Erythroblast (primary cell): ENCODE results near the gene C16orf74.
A peak's percentile ranks its signal among the peaks of the same experiment; 100 is the strongest.

Experiments
- DNase-seq, 2 experiments: peaks; one replicate each; lab custom pipeline; 2025; lab: John Stamatoyannopoulos, UW
- GATA1 ChIP-seq: IDR thresholded peaks from 2 replicates; pipeline ENCODE4 v1.6.1; 2011; ENCODE audit warnings: low read depth, mild to moderate bottlenecking, control low read depth, low read length, moderate library complexity
- POLR2A ChIP-seq: IDR thresholded peaks from 2 replicates; pipeline ENCODE4 v1.6.1; 2011; ENCODE audit warnings: mild to moderate bottlenecking, low read length

C16orf74 gene

DNA sequence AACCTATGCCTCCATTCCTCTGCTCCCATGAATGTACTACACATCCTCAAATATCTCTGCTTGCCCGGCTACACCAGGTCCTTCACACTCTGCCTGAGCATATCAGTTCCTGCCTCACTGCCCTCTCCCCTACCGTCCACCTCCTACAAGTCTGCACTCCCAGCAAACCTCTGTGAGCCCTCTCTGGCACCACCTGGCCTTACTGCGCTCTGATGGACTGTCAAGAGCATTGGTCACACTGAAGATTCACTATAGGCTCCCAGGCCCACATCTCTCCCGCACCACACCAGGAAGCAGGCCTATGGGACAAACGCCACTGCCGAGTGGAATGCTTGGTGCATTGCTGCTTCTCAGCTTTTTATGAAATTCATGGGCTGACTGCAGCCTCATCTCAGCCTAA lies 71.0 kb downstream of the C16orf74 start:
- no peak for DNase-seq
- TF ChIP-seq GATA1 (no peak), POLR2A (no peak)

DNA sequence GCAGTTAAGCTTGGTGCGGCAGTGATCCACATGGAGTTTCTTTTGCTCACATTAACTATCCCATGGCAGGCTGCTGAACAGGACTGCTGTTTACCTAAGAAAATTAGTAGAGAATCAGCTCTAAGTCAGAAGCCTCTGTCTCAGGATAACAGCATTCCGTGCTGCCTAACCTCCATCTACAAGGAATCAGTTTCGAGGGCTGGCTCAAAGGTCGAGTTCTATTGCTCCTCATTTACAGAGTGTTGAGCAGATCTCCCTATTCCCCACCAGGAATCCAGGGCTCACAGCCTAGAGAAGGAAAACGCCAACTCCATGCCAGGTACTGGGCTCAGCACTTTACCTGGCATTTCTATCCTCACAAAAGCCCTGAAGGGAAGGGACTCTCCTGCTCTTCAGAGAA lies 72.1 kb downstream of the C16orf74 start:
- TF ChIP-seq POLR2A (no peak), GATA1 (no peak)

DNA sequence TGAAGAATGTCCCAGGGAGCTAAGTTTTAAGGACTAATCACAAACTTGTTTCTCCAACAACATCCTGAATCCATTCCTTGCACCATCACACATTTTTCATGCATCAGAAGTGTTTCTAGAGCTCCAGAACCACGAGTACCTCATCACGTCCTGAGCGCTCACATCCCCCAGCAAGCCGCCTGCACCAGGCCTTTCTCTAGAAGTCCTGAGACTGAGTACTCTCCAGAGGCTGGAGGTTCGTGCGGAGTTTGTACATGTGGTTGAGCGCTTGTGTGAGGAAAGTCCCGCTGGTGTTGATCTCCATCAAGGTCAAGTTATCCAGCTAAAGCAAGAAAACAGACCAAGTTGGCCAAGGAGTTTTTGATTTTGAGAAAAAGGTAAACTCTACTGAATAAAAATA lies 72.9 kb downstream of the C16orf74 start:
- TF ChIP-seq GATA1 (no peak), POLR2A (no peak)
- no peak for DNase-seq

More for the DNA sequence above, 72.1 kb downstream of the C16orf74 start:
- DNase-seq = no peak

DNA sequence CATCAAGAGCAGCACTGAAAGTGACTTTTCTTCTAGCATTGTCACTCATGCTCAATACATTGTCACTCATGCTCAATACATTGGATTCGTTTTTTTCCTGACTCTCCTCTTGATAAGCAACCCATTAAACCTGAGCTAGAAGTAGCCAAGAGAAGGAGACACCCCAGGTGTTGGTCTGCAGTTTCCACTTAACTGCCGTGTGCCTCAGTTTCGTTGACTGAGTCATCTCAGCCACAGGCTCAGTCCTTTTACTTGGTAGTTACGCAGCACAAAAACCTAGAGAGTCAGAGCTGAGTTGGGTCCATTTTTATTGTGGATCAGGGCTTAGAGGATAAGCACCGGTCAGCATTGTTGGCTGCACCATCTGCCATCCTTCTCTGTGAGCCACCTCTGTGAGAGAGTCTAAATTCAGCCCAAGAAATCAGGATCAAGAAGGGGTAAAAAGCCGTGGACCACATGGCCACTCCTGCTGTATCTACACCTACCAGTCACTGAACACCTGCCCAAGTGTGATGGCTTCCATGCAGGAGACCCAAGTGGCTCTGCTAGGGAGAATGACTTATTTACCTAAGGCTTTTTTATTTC lies 73.4 kb downstream of the C16orf74 start:
- no peak for DNase-seq
- TF ChIP-seq POLR2A (no peak), GATA1 (no peak)

DNA sequence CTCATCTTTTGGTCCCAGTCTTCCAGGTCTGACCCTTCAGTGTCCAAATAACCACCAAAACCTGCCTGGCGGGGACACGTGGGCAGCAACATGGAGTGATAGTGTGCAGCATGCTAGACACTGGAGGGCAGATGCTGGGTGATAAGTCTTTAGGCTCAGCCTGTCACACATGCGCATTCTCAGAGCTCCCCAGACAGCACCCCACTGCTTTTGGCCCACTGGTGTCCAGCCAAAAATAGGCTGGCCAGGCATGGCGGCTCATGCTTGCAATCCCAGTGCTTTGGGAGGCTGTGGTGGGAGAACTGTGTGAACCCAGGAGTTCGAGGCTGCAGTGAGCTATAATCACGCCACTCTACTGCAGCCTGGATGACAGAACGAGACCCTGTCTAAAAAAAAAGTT lies 74.4 kb downstream of the C16orf74 start:
- TF ChIP-seq GATA1 (no peak), POLR2A (no peak)
- DNase-seq = peak; percentile 32 to 61

DNA sequence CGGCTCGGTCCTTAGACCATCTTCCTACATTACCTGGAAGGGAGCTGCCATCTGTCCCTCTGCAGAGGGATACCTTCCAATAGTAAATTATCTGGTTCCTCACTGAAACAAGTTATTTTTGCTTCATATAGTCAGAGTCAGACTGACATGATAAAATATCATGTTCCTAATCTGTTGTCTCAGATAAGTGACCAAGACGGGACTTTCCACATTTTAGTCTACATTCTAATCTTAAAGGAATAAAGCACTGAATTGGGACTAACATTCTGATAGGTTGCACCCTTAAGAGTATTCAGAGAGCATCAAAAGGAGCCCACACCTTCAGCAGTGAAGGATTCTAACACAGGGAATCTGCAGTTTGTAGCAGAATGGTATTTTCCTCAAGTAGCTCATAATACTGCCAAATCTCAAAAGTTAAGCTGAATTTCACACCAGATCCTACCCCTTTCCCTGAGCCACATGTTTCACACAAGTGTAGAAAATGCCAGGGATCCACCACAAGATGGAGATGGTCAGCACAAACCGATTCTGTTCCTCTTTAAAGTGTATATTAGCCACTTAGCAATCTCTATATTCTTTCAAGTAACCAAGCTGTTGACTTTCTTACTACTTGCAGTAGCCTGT lies 75.5 kb downstream of the C16orf74 start:
- TF ChIP-seq POLR2A (no peak), GATA1 (no peak)
- peak; percentile 50 to 61 for DNase-seq

DNA sequence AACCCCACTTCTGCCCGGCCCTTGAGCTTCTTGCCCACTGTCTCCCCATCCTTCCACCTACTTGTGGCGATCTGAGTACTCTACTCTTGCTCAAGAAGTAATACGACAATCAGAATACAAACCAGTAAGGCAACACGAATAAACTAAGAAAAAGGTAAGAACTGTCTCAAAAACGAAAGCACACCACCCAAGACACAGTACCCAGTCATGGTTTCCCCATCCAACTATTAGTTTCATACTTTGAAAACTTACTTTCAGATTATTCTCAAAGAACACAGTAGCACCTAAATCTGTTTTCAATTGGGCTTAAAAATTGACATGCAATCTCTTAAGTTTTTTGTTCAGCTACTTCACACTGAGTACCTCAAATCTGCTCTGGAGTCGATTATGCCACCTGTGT lies 76.1 kb downstream of the C16orf74 start:
- TF ChIP-seq POLR2A = no peak
- TF ChIP-seq GATA1 = no peak

DNA sequence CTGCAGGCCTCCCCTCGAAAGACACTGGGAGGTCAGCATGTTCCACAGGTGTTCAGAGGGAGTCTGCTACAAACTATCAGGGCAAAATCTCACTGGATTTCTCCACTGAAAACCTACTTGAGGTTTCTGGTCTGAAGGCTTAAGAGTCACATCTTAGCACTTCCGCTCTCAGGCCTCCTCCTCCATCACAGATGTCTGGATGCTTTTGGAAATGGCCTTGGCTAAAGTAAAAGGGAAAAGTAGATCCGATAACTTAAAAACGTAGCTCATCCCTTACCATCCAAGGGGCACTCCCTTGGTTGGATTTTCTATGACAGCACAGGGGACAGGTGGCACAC lies 76.5 kb downstream of the C16orf74 start:
- no peak for DNase-seq
- TF ChIP-seq GATA1 (no peak), POLR2A (no peak)

More for the DNA sequence above, 76.1 kb downstream of the C16orf74 start:
- DNase-seq = no peak

DNA sequence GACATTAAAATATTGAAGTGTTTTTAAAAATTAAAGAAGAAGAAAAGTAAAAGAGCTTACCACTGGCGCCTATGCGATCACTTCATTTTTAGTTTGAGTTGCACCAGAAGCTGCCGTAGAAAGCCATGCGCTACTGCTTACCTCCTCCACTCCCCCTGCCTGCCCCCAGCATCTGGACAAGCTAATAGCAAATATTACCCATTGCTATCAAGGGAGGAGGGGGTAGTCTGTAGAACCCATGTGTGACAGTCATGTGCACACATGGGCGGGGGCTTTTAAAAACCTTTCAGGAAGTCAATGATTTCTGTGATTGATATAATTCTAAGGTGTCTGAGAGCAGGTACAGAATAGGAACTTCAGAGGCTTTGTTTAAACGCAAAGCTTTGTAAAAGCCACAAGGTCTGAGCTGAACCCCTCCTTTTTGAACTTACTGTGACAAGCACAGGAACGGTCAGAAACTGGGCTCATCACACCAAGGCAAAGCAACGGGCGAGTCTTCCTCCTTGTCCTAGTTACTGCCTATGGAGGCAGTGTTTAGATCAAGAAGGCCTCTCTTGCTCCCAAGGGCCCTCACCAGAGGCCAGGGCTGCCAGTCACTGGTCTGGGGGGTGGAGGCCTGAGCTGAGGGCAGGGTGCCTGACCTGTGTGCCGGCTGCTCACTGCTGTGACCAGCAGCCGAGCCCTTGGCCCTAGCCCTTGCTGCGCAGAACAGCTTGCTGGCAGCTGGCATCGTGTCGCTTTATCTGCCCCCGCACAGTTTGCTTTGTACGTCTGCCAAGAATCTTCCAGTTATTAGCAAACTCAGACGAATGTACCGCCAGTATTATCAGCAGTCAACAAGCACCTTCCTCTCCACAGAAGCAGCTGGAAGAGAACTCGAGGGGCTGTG lies 77.1 kb downstream of the C16orf74 start:
- TF ChIP-seq POLR2A (no peak), GATA1 (peak; percentile 76)
- peak; percentile 92 to 96 for DNase-seq

DNA sequence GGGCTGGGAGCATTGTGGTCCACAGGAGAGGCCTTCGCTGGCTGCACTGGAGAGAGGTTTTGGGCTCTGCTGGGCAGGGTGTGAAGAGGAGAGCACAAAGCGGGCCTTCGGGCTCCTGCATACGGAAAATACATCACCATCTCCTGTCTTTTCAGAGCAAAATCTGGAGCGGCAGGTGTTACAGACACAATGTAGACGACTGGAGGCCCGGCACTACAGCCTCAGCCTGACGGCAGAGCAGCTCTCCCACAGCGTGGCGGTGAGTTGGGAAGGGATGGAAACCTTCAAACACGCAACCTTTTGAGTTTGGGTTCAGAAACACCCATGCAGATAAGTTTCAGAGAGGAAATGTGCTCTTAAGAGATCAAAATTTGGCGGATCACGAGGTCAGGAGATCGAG lies 80.1 kb downstream of the C16orf74 start:
- no peak for TF ChIP-seq POLR2A
- no peak for TF ChIP-seq GATA1
- no peak for DNase-seq

DNA sequence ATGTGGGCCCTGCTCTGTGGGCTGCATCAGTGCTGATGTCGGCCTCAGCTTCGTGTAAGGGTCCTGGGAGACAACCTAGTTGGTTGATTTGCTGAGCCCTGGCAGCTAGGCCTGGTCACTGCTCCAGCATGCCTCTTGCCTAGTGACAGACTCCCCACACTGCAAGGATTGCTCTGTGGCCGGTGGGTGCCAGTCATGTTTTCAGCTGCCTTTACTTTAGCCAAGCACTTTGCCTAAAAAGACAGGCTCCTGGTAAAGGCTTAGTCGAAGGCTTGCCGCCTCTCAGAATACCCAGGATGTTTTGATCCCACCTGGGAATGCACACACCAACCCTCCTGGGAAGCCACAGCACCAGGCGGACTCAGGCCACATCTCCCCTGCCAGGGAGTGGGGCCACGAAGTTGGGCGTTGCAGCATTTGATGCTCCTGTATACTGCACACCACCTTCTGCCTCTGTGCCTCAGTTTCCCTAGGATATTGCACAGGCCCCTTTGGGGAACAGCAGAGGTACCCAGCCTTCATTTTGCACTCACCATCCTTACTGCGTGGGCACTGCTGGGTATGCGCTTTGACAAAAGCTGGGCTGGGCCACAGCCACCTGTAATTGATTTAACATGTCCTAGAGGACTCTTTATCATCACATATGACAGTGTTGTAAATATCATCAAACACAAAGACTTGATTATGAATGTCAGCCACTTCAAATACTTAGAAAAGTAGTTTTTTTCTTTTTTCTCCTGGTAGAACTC lies 82.0 kb downstream of the C16orf74 start:
- DNase-seq = no peak
- TF ChIP-seq POLR2A = no peak
- TF ChIP-seq GATA1 = no peak

DNA sequence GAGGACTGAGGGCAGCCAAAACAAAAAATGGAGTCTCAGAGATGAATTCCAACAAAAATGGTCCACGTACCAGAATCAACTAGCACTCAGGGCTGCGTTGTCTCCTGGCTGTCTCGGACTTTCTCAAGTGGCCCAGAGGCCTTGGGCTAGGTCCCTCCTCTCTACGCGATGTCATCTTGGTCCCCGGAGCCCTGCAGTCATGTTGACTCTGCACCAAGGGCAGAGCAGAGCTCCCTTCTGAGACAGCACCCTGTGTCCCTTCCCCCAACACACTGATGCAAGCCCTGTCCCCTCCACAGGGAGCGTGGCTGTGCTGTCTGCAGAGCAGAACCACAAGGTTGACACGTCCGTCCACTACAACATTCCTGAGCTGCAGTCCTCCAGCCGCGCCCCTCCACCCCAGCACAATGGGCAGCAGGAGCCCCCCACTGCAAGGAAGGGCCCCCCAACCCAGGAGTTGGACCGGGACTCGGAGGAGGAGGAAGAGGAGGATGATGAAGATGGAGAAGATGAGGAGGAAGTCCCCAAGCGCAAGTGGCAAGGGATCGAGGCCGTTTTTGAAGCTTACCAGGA lies 83.0 kb downstream of the C16orf74 start:
- TF ChIP-seq POLR2A (no peak), GATA1 (no peak)
- DNase-seq = no peak

DNA sequence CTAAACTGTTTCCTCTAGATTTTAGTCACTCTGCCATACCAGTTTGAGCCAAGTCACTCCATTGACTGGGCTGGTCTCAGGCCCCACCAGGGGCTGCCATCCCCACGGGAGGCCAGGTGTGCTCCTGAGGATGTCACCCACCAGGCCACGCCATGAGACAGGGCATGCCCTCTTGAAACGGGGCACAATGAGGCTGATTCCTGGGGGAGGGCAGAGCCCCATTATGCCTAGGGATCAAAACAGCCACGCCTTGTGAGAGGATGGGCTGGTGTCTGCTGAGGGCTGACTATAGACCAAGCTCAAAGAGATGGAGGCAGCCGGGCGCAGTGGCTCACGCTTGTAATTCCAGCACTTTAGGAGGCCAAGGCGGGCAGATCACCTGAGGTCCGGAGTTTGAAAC lies 83.6 kb downstream of the C16orf74 start:
- TF ChIP-seq POLR2A (no peak), GATA1 (no peak)

DNA sequence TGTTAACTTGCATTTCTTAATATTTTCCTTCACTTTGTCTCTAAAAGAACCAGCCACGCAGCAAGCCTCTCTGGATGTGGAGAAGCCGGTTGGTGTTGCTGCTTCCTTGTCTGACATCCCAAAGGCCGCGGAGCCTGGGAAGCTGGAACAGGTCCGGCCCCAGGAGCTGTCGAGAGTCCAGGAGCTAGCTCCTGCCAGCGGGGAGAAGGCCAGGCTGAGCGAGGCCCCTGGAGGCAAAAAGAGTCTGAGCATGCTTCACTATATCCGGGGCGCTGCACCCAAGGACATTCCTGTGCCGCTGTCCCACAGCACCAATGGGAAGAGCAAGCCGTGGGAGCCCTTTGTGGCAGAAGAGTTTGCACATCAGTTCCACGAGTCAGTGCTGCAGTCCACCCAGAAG lies 85.0 kb downstream of the C16orf74 start:
- TF ChIP-seq POLR2A (no peak), GATA1 (no peak)

More for the DNA sequence above, 83.6 kb downstream of the C16orf74 start:
- DNase-seq = no peak

More for the DNA sequence above, 85.0 kb downstream of the C16orf74 start:
- no peak for DNase-seq
